HepG2 (cell line): ENCODE results near the gene THADA. TPM values are rescaled to one million over a fixed set of nuclear protein-coding genes. Genes with fewer than 3 reads are reported as not detected.

Experiments
- ASH2L ChIP-seq: fragments of 300-600, 200-600 bp; sonication (generic); IDR thresholded peaks from 2 replicates; pipeline ENCODE4 v1.7.0; 2017; ENCODE audit warnings: low read depth, mild to moderate bottlenecking, moderate library complexity, mixed read lengths, low read length; ENCODE audit not compliant: insufficient read length
- ATF3 ChIP-seq: sonication (generic); formaldehyde crosslinking; IDR thresholded peaks from 2 replicates; pipeline ENCODE4 v1.4.0; 2020; ENCODE audit warnings: missing genetic modification reagents
- CHCHD3 ChIP-seq: sonication (generic); formaldehyde crosslinking; IDR thresholded peaks from 2 replicates; pipeline ENCODE4 v1.8.0; 2022; ENCODE audit warnings: mild to moderate bottlenecking, missing genetic modification reagents, moderate library complexity
- ISL2 ChIP-seq: sonication (generic); formaldehyde crosslinking; IDR thresholded peaks from 2 replicates; pipeline ENCODE4 v1.5.0; 2020; ENCODE audit warnings: missing genetic modification reagents
- KAT2B ChIP-seq: fragments of 150-350 bp; IDR thresholded peaks from 2 replicates; pipeline ENCODE4 v1.6.1; 2014; ENCODE audit warnings: low read depth, low read length, borderline replicate concordance
- NAIF1 ChIP-seq: sonication (generic); formaldehyde crosslinking; IDR thresholded peaks from 2 replicates; pipeline ENCODE4 v1.5.0; 2020; ENCODE audit warnings: mild to moderate bottlenecking, missing genetic modification reagents, borderline replicate concordance
- PCBP1 ChIP-seq: fragments of 200-400 bp; formaldehyde crosslinking; IDR thresholded peaks from 2 replicates; pipeline ENCODE4 v1.6.1; 2017; ENCODE audit warnings: mild to moderate bottlenecking, low read depth, low read length, borderline replicate concordance
- PTBP1 ChIP-seq: fragments of 200-400 bp; formaldehyde crosslinking; IDR thresholded peaks from 2 replicates; pipeline ENCODE4 v1.6.1; 2018; ENCODE audit warnings: low read length, low read depth; ENCODE audit not compliant: poor library complexity, severe bottlenecking
- ZNF20 ChIP-seq: sonication (generic); formaldehyde crosslinking; IDR thresholded peaks from 2 replicates; pipeline ENCODE4 v1.4.0; 2020; ENCODE audit warnings: mild to moderate bottlenecking, moderate library complexity, missing genetic modification reagents
- ZNF432 ChIP-seq: sonication (generic); formaldehyde crosslinking; IDR thresholded peaks from 2 replicates; pipeline ENCODE4 v1.5.0; 2020; ENCODE audit warnings: missing genetic modification reagents, mild to moderate bottlenecking, borderline replicate concordance
- ZNF512B ChIP-seq: sonication (generic); formaldehyde crosslinking; IDR thresholded peaks from 2 replicates; pipeline ENCODE4 v1.5.1; 2020; ENCODE audit warnings: missing genetic modification reagents, mild to moderate bottlenecking, borderline replicate concordance
- ZNF563 ChIP-seq: sonication (generic); formaldehyde crosslinking; IDR thresholded peaks from 2 replicates; pipeline ENCODE4 v1.8.0; 2022; ENCODE audit warnings: mild to moderate bottlenecking, moderate library complexity, missing genetic modification reagents
- ZNF879 ChIP-seq: sonication (generic); formaldehyde crosslinking; IDR thresholded peaks from 2 replicates; pipeline ENCODE4 v1.8.1; 2023; ENCODE audit warnings: missing genetic modification reagents
- polyA plus RNA-seq, 8 experiments: library from polyadenylated mRNA; depleted of rRNA in 3 of 8; stranded (reverse) in 7 of 8; unstranded in 1 of 8; fragments of >200 nt; fragmentation: Illumina TruSeq in 4 of 8; extraction: Trizol in 4 of 8; gene quantifications; 2 replicates each; pipeline versions ENCODE4 v1.2.1 to v1.2.3, GENCODE V29; 2011 to 2016; ENCODE audit warnings: low read depth in 4 of 8, missing spikeins in 1 of 8, mixed read lengths in 1 of 8; ENCODE audit not compliant: insufficient read depth in 1 of 8
- total RNA-seq, 5 experiments: library from RNA; depleted of rRNA; stranded (reverse); fragments of >200 nt; fragmentation: Illumina TruSeq; extraction: Trizol; gene quantifications; 2 replicates each; pipeline ENCODE4 v1.2.3, GENCODE V29; 2016; ENCODE audit warnings: low read depth in 1 of 5
- TF ChIP-seq, protein P1 (sequence below): sonication (generic); formaldehyde crosslinking; IDR thresholded peaks from 2 replicates; pipeline ENCODE4 v1.5.1; 2020; ENCODE audit warnings: mild to moderate bottlenecking, moderate library complexity, missing genetic modification reagents
- TF ChIP-seq, protein P2 (sequence below): IDR thresholded peaks from 2 replicates; pipeline ENCODE4 v1.6.1; 2016; ENCODE audit warnings: mild to moderate bottlenecking, missing biosample characterization, missing genetic modification reagents
- TF ChIP-seq, protein P3 (sequence below): sonication (generic); formaldehyde crosslinking; IDR thresholded peaks from 2 replicates; pipeline ENCODE4 v1.4.0; 2020; ENCODE audit warnings: missing genetic modification reagents
- TF ChIP-seq, protein P4 (sequence below): IDR thresholded peaks from 2 replicates; pipeline ENCODE4 v1.4.0; 2020; ENCODE audit warnings: mild to moderate bottlenecking, missing genetic modification reagents

The THADA gene
- total and polyA plus RNA-seq, 2 of the 13 experiments (the other 11 are each of a cell fraction or from before 2014, with no cell fraction given): 12.7 to 21.7 TPM

- TF ChIP-seq, protein P1, sequence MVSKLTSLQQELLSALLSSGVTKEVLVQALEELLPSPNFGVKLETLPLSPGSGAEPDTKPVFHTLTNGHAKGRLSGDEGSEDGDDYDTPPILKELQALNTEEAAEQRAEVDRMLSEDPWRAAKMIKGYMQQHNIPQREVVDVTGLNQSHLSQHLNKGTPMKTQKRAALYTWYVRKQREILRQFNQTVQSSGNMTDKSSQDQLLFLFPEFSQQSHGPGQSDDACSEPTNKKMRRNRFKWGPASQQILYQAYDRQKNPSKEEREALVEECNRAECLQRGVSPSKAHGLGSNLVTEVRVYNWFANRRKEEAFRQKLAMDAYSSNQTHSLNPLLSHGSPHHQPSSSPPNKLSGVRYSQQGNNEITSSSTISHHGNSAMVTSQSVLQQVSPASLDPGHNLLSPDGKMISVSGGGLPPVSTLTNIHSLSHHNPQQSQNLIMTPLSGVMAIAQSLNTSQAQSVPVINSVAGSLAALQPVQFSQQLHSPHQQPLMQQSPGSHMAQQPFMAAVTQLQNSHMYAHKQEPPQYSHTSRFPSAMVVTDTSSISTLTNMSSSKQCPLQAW: peak; percentile 40
- TF ChIP-seq ZNF563 (no peak; the same call in 1 of the 2 replicates), ASH2L (peak; percentile 76), PCBP1 (peak; percentile 81; the same call in 1 of the 2 replicates), ZNF879 (0 out of 2 replicates have a peak, but pooled peaks have one; percentile 18), NAIF1 (no peak; the same call in 1 of the 2 replicates), ZNF20 (CRISPR knock-in tag) (no peak), ATF3 (no peak), ZNF512B (CRISPR knock-in tag) (no peak), ZNF432 (CRISPR knock-in tag) (no peak), PTBP1 (peak; percentile 67), ISL2 (CRISPR knock-in tag) (peak; percentile 75), KAT2B (no peak), CHCHD3 (CRISPR knock-in tag) (peak; percentile 74; the same call in 1 of the 2 replicates)
- TF ChIP-seq, protein P2, sequence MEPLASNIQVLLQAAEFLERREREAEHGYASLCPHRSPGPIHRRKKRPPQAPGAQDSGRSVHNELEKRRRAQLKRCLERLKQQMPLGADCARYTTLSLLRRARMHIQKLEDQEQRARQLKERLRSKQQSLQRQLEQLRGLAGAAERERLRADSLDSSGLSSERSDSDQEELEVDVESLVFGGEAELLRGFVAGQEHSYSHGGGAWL: peak; percentile 82
- TF ChIP-seq, protein P3, sequence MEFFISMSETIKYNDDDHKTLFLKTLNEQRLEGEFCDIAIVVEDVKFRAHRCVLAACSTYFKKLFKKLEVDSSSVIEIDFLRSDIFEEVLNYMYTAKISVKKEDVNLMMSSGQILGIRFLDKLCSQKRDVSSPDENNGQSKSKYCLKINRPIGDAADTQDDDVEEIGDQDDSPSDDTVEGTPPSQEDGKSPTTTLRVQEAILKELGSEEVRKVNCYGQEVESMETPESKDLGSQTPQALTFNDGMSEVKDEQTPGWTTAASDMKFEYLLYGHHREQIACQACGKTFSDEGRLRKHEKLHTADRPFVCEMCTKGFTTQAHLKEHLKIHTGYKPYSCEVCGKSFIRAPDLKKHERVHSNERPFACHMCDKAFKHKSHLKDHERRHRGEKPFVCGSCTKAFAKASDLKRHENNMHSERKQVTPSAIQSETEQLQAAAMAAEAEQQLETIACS (CRISPR knock-in tag): peak; percentile 6; the same call in 1 of the 2 replicates
- TF ChIP-seq, protein P4, sequence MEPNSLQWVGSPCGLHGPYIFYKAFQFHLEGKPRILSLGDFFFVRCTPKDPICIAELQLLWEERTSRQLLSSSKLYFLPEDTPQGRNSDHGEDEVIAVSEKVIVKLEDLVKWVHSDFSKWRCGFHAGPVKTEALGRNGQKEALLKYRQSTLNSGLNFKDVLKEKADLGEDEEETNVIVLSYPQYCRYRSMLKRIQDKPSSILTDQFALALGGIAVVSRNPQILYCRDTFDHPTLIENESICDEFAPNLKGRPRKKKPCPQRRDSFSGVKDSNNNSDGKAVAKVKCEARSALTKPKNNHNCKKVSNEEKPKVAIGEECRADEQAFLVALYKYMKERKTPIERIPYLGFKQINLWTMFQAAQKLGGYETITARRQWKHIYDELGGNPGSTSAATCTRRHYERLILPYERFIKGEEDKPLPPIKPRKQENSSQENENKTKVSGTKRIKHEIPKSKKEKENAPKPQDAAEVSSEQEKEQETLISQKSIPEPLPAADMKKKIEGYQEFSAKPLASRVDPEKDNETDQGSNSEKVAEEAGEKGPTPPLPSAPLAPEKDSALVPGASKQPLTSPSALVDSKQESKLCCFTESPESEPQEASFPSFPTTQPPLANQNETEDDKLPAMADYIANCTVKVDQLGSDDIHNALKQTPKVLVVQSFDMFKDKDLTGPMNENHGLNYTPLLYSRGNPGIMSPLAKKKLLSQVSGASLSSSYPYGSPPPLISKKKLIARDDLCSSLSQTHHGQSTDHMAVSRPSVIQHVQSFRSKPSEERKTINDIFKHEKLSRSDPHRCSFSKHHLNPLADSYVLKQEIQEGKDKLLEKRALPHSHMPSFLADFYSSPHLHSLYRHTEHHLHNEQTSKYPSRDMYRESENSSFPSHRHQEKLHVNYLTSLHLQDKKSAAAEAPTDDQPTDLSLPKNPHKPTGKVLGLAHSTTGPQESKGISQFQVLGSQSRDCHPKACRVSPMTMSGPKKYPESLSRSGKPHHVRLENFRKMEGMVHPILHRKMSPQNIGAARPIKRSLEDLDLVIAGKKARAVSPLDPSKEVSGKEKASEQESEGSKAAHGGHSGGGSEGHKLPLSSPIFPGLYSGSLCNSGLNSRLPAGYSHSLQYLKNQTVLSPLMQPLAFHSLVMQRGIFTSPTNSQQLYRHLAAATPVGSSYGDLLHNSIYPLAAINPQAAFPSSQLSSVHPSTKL (CRISPR knock-in tag): peak; percentile 83
These were observed 368.6 kb downstream of the THADA start (continued) for GRCh38 chr2:43226955-43227829.
